ENCODE data around the gene TEAD1.

The TEAD1 gene

DNA sequence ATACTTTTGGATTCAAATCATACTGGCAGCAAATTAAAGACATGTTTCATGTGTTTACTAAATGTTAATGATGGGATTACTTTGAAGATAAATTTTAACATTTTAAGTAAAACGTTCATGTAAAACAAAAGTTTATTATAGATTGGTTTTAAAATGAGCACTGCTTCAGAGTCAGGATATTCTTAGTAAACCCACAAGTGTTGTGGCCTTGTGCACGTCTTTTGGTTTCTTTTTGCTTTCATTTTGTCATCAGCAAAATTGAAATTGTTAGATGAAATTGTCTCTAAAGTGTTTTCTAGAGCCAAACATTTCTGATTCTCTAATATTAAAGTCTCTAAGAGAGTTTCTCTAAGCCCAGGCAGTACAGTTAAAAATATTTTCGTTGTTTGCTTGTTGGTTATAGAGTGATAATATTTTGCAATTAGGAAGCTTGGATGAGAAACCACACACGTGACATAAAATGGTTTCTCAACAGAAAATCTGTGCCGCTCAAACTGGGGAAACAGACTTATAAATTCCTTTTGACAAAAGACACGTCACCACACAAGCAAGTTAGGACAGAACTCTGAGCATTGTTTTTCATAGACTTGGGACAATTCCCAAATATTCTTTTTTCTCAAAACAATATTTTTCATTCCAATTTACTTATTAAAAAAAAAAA is 164.4 kb downstream of the TEAD1 start:
- no peak overlapping the region for H3K4me3 ChIP-seq (replicated peaks; ENCODE audit: insufficient read depth, low read length)
- no peak overlapping the region for H3K27ac ChIP-seq (replicated peaks)
- TF ChIP-seq, protein P1, sequence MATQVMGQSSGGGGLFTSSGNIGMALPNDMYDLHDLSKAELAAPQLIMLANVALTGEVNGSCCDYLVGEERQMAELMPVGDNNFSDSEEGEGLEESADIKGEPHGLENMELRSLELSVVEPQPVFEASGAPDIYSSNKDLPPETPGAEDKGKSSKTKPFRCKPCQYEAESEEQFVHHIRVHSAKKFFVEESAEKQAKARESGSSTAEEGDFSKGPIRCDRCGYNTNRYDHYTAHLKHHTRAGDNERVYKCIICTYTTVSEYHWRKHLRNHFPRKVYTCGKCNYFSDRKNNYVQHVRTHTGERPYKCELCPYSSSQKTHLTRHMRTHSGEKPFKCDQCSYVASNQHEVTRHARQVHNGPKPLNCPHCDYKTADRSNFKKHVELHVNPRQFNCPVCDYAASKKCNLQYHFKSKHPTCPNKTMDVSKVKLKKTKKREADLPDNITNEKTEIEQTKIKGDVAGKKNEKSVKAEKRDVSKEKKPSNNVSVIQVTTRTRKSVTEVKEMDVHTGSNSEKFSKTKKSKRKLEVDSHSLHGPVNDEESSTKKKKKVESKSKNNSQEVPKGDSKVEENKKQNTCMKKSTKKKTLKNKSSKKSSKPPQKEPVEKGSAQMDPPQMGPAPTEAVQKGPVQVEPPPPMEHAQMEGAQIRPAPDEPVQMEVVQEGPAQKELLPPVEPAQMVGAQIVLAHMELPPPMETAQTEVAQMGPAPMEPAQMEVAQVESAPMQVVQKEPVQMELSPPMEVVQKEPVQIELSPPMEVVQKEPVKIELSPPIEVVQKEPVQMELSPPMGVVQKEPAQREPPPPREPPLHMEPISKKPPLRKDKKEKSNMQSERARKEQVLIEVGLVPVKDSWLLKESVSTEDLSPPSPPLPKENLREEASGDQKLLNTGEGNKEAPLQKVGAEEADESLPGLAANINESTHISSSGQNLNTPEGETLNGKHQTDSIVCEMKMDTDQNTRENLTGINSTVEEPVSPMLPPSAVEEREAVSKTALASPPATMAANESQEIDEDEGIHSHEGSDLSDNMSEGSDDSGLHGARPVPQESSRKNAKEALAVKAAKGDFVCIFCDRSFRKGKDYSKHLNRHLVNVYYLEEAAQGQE (IDR thresholded peaks at IDR 0.05; ENCODE audit: insufficient replicate concordance, low read depth), result no peak
- TF ChIP-seq, protein P2, sequence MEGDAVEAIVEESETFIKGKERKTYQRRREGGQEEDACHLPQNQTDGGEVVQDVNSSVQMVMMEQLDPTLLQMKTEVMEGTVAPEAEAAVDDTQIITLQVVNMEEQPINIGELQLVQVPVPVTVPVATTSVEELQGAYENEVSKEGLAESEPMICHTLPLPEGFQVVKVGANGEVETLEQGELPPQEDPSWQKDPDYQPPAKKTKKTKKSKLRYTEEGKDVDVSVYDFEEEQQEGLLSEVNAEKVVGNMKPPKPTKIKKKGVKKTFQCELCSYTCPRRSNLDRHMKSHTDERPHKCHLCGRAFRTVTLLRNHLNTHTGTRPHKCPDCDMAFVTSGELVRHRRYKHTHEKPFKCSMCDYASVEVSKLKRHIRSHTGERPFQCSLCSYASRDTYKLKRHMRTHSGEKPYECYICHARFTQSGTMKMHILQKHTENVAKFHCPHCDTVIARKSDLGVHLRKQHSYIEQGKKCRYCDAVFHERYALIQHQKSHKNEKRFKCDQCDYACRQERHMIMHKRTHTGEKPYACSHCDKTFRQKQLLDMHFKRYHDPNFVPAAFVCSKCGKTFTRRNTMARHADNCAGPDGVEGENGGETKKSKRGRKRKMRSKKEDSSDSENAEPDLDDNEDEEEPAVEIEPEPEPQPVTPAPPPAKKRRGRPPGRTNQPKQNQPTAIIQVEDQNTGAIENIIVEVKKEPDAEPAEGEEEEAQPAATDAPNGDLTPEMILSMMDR (IDR thresholded peaks at IDR 0.05; ENCODE audit: insufficient read depth, low read length), result no peak
- TF ChIP-seq POLR2AphosphoS5 (IDR thresholded peaks at IDR 0.05; ENCODE audit: low read depth) (no peak), SPI1 (IDR thresholded peaks at IDR 0.05; ENCODE audit: borderline replicate concordance, low read depth) (no peak), GABPA (IDR thresholded peaks at IDR 0.05; ENCODE audit: low read depth) (no peak)
- no peak for DNase-seq (ENCODE audit: low read depth in 1 of 2, low spot score in 1 of 2)
- no peaks in the 10 kb centered on the region for H3K27me3 ChIP-seq (ENCODE audit: insufficient read depth, poor library complexity, severe bottlenecking)

DNA sequence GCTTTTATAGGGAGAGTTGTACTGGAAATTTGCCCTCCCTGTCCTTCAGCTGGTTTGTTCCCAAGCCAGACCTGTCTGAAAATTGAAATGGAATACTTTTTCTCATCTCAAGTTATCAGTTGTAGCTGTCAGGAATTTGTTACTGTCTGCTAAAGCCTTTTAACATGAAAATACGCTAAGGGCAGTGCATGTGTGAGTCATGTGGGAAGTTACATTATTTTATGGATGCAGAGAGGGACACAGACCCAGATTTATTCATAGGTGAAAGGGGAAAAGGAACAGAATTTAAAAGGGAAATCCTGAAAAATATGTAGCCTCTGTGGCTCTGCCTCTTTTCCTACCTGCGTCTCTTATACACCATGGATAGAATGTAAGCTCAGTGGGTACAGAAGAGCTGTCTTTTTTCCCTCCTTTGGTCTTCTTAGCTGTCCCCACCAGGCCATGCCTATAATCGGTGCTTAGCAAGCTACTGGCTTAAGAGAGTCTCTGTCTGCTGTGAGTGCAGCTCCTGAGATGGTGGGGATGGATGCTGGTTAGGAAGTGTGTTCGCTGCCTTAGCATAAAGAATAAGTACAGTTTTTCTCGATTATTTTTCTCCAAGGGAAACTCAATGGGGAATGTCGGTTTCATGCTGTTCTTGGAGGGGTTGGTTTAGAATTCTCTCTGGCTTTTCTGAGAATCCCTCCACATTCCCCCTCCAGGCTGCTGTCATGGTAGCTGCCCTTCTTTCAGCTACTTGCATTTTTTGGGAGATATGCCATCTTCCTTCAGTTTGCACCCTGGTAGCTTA is 166.8 kb downstream of the TEAD1 start:
- H3K27ac ChIP-seq (replicated peaks), result no peak overlapping the region
- H3K27me3 ChIP-seq (ENCODE audit: insufficient read depth, poor library complexity, severe bottlenecking), result no peaks in the 10 kb centered on the region
- no peak overlapping the region for H3K4me3 ChIP-seq (replicated peaks; ENCODE audit: insufficient read depth, low read length)
- DNase-seq (ENCODE audit: low read depth in 1 of 2, low spot score in 1 of 2), result no peak
- TF ChIP-seq, protein P1 (IDR thresholded peaks at IDR 0.05; ENCODE audit: insufficient replicate concordance, low read depth), result no peak
- TF ChIP-seq, protein P2 (IDR thresholded peaks at IDR 0.05; ENCODE audit: insufficient read depth, low read length), result no peak
- TF ChIP-seq SPI1 (IDR thresholded peaks at IDR 0.05; ENCODE audit: borderline replicate concordance, low read depth), result no peak
- TF ChIP-seq POLR2AphosphoS5 (IDR thresholded peaks at IDR 0.05; ENCODE audit: low read depth), result no peak
- no peak for TF ChIP-seq GABPA (IDR thresholded peaks at IDR 0.05; ENCODE audit: low read depth)

DNA sequence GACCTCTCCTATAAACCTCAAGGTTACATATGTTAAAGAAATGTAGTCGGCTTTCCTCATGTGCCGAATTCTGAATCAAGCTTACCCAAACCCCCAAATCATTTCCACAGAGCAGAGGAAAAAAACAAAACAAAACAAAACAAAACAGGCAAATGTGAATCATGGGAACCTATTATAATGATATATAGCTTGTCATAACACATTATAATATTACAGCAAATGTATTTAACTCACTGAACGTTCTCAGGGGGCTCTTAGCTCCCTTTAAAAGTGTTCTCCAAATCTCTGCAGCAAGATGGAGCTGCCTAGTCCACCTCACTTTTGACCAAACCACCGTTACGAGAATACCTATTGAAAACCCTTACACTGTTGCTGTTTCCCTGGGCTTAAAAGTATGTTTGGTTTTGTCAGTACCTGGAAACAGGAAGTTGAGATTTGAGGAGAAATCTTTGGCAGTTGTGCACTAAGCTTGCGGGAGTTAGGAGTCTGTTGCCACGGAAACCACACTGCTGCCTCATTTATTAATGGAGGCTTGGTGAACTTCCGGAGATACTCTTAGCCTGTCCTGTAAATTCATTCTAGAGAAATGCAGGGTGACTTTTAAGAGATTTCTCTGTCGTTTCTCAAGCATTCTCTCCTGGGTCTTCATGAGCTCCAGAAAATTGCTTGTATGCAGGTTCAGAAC is 167.9 kb downstream of the TEAD1 start:
- no peak for DNase-seq (ENCODE audit: low read depth in 1 of 2, low spot score in 1 of 2)
- Histone ChIP-seq H3K27me3 (ENCODE audit: insufficient read depth, poor library complexity, severe bottlenecking) (no peaks in the 10 kb centered on the region), H3K4me3 (replicated peaks; ENCODE audit: insufficient read depth, low read length) (no peak overlapping the region), H3K27ac (replicated peaks) (no peak overlapping the region)
- TF ChIP-seq SPI1 (IDR thresholded peaks at IDR 0.05; ENCODE audit: borderline replicate concordance, low read depth) (no peak), POLR2AphosphoS5 (IDR thresholded peaks at IDR 0.05; ENCODE audit: low read depth) (no peak), GABPA (IDR thresholded peaks at IDR 0.05; ENCODE audit: low read depth) (no peak)
- TF ChIP-seq, protein P2 (IDR thresholded peaks at IDR 0.05; ENCODE audit: insufficient read depth, low read length), result no peak
- TF ChIP-seq, protein P1 (IDR thresholded peaks at IDR 0.05; ENCODE audit: insufficient replicate concordance, low read depth), result no peak
